Measurements from ENCODE around the gene WASHC2A.
"Not testable (repeated sequence)": the region's sequence is repeated elsewhere in the genome, so short reads cannot be mapped to it uniquely, and the experiment has no call there.

The WASHC2A gene

DNA sequence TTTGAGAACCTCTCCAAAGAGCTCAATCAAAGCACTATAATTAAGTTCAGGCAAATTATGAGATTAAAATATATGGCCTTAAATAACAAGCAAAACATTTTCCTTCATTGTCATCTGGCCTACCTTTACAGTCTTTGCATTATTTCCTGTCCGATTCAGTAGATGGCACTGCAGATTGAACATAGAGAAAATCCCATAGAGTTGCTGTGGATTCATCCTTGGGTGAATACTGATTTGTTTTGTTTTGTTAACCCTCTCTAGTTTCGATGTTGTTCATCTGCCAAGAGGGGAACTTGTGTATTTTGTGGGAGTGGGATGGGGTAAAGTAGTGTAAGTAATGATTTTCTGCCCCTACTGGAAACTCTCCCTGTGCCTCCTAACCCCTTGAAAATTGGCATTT, 97.3 kb downstream of the WASHC2A start:
- H3K4me3 Mint-ChIP-seq, DNase-seq, H3K4me1 Mint-ChIP-seq, H3K36me3 Mint-ChIP-seq, CTCF ChIA-PET, H3K27me3 Mint-ChIP-seq, H3K27ac Mint-ChIP-seq, H3K9me3 Mint-ChIP-seq: not testable (repeated sequence)

GRCh38 chr10:50167833-50168232, 100.1 kb downstream of the WASHC2A start:
- DNase-seq, H3K27me3 Mint-ChIP-seq, H3K4me1 Mint-ChIP-seq, H3K27ac Mint-ChIP-seq, H3K36me3 Mint-ChIP-seq, CTCF ChIA-PET, H3K9me3 Mint-ChIP-seq, H3K4me3 Mint-ChIP-seq: not testable (repeated sequence)

DNA sequence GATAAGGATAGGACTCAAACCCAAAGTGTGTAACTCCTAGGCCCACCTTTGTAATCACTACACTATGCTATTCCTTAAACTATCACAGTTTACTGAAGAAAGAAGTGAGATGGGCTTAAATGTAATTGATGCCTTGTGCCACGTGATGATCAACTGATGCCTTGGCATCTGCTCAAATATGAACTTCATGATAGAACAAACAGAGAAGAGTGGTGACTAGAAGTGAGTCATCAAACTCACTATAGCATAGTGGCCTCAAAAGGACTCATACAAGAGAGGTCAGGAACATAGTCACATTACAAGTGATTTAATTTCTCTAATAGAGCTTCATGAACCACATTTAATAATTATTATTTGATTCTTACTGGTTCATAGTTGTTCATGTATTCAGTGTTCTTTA, 101.8 kb downstream of the WASHC2A start:
- DNase-seq, H3K27me3 Mint-ChIP-seq, H3K9me3 Mint-ChIP-seq, H3K36me3 Mint-ChIP-seq, H3K4me1 Mint-ChIP-seq, CTCF ChIA-PET, H3K27ac Mint-ChIP-seq, H3K4me3 Mint-ChIP-seq: not testable (repeated sequence)

- H3K9me3 Mint-ChIP-seq, H3K4me1 Mint-ChIP-seq, H3K4me3 Mint-ChIP-seq, H3K27ac Mint-ChIP-seq, H3K27me3 Mint-ChIP-seq, H3K36me3 Mint-ChIP-seq, DNase-seq, CTCF ChIA-PET: not testable (repeated sequence)
Observed at GRCh38 chr10:50174788-50175525, 107.2 kb downstream of the WASHC2A start.
